ENCODE data around the gene TRPM7. TPM values are rescaled to one million over a fixed set of nuclear protein-coding genes. Genes with fewer than 3 reads are reported as not detected.

The TRPM7 gene
- total and polyA plus RNA-seq, 2 of the 13 experiments (the other 11 are each of a cell fraction or from before 2014, with no cell fraction given) = 11.0 to 36.0 TPM

DNA sequence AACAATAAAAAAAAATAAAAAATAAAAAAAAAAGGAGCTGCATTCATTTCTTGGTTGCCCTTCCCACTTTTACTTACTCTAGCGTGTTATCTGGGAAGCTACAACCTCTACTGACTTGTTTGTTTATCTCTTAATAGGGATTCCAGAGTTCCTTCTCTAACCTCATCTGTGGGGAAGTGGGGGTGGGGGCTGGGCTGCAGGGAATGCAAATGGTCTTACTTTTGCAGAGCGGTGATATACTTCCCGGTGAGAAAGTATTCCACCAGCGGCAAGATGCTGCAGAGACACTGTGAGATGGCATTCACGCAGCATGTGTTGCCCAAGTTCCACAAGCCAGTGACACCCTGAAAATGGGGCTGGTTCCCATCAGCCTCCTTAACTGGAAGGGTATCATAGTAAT, 142.2 kb downstream of the TRPM7 start (continued):
- TF ChIP-seq, protein P1, sequence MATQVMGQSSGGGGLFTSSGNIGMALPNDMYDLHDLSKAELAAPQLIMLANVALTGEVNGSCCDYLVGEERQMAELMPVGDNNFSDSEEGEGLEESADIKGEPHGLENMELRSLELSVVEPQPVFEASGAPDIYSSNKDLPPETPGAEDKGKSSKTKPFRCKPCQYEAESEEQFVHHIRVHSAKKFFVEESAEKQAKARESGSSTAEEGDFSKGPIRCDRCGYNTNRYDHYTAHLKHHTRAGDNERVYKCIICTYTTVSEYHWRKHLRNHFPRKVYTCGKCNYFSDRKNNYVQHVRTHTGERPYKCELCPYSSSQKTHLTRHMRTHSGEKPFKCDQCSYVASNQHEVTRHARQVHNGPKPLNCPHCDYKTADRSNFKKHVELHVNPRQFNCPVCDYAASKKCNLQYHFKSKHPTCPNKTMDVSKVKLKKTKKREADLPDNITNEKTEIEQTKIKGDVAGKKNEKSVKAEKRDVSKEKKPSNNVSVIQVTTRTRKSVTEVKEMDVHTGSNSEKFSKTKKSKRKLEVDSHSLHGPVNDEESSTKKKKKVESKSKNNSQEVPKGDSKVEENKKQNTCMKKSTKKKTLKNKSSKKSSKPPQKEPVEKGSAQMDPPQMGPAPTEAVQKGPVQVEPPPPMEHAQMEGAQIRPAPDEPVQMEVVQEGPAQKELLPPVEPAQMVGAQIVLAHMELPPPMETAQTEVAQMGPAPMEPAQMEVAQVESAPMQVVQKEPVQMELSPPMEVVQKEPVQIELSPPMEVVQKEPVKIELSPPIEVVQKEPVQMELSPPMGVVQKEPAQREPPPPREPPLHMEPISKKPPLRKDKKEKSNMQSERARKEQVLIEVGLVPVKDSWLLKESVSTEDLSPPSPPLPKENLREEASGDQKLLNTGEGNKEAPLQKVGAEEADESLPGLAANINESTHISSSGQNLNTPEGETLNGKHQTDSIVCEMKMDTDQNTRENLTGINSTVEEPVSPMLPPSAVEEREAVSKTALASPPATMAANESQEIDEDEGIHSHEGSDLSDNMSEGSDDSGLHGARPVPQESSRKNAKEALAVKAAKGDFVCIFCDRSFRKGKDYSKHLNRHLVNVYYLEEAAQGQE (IDR thresholded peaks at IDR 0.05; ENCODE audit: borderline replicate concordance in 1 of 2, low read depth in 1 of 2, low read length in 2 of 2) = no peak
- no peak for TF ChIP-seq MAFG (CRISPR knock-in tag; IDR thresholded peaks at IDR 0.05)
- TF ChIP-seq, protein P2, sequence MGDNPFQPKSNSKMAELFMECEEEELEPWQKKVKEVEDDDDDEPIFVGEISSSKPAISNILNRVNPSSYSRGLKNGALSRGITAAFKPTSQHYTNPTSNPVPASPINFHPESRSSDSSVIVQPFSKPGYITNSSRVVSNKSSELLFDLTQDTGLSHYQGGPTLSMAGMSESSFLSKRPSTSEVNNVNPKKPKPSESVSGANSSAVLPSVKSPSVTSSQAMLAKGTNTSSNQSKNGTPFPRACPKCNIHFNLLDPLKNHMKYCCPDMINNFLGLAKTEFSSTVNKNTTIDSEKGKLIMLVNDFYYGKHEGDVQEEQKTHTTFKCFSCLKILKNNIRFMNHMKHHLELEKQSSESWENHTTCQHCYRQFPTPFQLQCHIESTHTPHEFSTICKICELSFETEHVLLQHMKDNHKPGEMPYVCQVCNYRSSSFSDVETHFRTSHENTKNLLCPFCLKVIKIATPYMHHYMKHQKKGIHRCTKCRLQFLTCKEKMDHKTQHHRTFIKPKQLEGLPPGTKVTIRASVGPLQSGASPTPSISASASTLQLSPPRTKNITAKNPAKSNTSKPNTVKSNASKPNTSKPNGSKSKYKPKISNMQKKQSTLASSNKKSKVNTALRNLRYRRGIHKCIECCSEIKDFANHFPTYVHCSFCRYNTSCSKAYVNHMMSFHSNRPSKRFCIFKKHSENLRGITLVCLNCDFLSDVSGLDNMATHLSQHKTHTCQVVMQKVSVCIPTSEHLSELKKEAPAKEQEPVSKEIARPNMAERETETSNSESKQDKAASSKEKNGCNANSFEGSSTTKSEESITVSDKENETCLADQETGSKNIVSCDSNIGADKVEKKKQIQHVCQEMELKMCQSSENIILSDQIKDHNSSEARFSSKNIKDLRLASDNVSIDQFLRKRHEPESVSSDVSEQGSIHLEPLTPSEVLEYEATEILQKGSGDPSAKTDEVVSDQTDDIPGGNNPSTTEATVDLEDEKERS (CRISPR knock-in tag; IDR thresholded peaks at IDR 0.05) = no peak
- no peak for TF ChIP-seq SP140L (CRISPR knock-in tag; IDR thresholded peaks at IDR 0.05; ENCODE audit: borderline replicate concordance)
- TF ChIP-seq MXD4 (CRISPR knock-in tag; IDR thresholded peaks at IDR 0.05) = no peak
- no peak for TF ChIP-seq RNF2 (conservative IDR thresholded peaks at IDR 0.05; ENCODE audit: low read depth)
- TF ChIP-seq ZNF264 (CRISPR knock-in tag; IDR thresholded peaks at IDR 0.05) = no peak
- TF ChIP-seq PAF1 (CRISPR knock-in tag; IDR thresholded peaks at IDR 0.05) = no peak
- TF ChIP-seq, protein P3, sequence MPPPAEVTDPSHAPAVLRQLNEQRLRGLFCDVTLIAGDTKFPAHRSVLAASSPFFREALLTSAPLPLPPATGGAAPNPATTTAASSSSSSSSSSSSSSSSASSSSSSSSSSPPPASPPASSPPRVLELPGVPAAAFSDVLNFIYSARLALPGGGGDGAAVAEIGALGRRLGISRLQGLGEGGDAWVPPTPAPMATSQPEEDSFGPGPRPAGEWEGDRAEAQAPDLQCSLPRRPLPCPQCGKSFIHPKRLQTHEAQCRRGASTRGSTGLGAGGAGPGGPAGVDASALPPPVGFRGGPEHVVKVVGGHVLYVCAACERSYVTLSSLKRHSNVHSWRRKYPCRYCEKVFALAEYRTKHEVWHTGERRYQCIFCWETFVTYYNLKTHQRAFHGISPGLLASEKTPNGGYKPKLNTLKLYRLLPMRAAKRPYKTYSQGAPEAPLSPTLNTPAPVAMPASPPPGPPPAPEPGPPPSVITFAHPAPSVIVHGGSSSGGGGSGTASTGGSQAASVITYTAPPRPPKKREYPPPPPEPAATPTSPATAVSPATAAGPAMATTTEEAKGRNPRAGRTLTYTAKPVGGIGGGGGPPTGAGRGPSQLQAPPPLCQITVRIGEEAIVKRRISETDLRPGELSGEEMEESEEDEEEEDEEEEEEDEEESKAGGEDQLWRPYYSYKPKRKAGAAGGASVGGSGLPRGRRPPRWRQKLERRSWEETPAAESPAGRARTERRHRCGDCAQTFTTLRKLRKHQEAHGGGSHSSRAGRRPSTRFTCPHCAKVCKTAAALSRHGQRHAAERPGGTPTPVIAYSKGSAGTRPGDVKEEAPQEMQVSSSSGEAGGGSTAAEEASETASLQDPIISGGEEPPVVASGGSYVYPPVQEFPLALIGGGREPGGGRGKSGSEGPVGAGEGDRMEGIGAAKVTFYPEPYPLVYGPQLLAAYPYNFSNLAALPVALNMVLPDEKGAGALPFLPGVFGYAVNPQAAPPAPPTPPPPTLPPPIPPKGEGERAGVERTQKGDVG (CRISPR knock-in tag; IDR thresholded peaks at IDR 0.05; ENCODE audit: borderline replicate concordance) = no peak
- no peak for TF ChIP-seq SIN3A (IDR thresholded peaks at IDR 0.05; ENCODE audit: borderline replicate concordance, low read depth, low read length)
- no peak for TF ChIP-seq ZNF652 (CRISPR knock-in tag; IDR thresholded peaks at IDR 0.05; ENCODE audit: borderline replicate concordance, low read depth)
- TF ChIP-seq, protein P4, sequence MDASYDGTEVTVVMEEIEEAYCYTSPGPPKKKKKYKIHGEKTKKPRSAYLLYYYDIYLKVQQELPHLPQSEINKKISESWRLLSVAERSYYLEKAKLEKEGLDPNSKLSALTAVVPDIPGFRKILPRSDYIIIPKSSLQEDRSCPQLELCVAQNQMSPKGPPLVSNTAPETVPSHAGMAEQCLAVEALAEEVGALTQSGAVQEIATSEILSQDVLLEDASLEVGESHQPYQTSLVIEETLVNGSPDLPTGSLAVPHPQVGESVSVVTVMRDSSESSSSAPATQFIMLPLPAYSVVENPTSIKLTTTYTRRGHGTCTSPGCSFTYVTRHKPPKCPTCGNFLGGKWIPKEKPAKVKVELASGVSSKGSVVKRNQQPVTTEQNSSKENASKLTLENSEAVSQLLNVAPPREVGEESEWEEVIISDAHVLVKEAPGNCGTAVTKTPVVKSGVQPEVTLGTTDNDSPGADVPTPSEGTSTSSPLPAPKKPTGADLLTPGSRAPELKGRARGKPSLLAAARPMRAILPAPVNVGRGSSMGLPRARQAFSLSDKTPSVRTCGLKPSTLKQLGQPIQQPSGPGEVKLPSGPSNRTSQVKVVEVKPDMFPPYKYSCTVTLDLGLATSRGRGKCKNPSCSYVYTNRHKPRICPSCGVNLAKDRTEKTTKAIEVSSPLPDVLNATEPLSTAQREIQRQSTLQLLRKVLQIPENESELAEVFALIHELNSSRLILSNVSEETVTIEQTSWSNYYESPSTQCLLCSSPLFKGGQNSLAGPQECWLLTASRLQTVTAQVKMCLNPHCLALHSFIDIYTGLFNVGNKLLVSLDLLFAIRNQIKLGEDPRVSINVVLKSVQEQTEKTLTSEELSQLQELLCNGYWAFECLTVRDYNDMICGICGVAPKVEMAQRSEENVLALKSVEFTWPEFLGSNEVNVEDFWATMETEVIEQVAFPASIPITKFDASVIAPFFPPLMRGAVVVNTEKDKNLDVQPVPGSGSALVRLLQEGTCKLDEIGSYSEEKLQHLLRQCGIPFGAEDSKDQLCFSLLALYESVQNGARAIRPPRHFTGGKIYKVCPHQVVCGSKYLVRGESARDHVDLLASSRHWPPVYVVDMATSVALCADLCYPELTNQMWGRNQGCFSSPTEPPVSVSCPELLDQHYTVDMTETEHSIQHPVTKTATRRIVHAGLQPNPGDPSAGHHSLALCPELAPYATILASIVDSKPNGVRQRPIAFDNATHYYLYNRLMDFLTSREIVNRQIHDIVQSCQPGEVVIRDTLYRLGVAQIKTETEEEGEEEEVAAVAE (CRISPR knock-in tag; IDR thresholded peaks at IDR 0.05; ENCODE audit: borderline replicate concordance) = no peak
